BLaER1 (cell line): ENCODE measurements around the gene KIRREL2.
"Not testable (repeated sequence)": the region's sequence is repeated elsewhere in the genome, so short reads cannot be mapped to it uniquely, and the experiment has no call there.

Experiments used
- H3K27ac ChIP-seq: shearing (Covaris generic); formaldehyde crosslinking; 2 replicates; pipeline ENCODE4 v1.8.1; 2022
- H3K27me3 ChIP-seq: shearing (Covaris generic); formaldehyde crosslinking; 2 replicates; pipeline ENCODE4 v1.8.1; 2022
- H3K36me3 ChIP-seq: shearing (Covaris generic); formaldehyde crosslinking; 2 replicates; pipeline ENCODE4 v1.8.1; 2022
- H3K4me1 ChIP-seq: shearing (Covaris generic); formaldehyde crosslinking; 2 replicates; pipeline ENCODE4 v1.8.1; 2022
- H3K4me2 ChIP-seq: shearing (Covaris generic); formaldehyde crosslinking; 2 replicates; pipeline ENCODE4 v1.8.1; 2022
- H3K4me3 ChIP-seq: shearing (Covaris generic); formaldehyde crosslinking; 2 replicates; pipeline ENCODE4 v1.8.1; 2022
- H3K9ac ChIP-seq: shearing (Covaris generic); formaldehyde crosslinking; 2 replicates; pipeline ENCODE4 v1.8.1; 2022
- H3K9me3 ChIP-seq: shearing (Covaris generic); formaldehyde crosslinking; 2 replicates; pipeline ENCODE4 v1.8.1; 2022
- H4K20me1 ChIP-seq: shearing (Covaris generic); formaldehyde crosslinking; 2 replicates; pipeline ENCODE4 v1.8.1; 2022
- Cebpa-rat ChIP-seq: shearing (Covaris generic); IDR thresholded peaks from 2 replicates; pipeline ENCODE4 v1.8.1; 2022

Gene KIRREL2

DNA sequence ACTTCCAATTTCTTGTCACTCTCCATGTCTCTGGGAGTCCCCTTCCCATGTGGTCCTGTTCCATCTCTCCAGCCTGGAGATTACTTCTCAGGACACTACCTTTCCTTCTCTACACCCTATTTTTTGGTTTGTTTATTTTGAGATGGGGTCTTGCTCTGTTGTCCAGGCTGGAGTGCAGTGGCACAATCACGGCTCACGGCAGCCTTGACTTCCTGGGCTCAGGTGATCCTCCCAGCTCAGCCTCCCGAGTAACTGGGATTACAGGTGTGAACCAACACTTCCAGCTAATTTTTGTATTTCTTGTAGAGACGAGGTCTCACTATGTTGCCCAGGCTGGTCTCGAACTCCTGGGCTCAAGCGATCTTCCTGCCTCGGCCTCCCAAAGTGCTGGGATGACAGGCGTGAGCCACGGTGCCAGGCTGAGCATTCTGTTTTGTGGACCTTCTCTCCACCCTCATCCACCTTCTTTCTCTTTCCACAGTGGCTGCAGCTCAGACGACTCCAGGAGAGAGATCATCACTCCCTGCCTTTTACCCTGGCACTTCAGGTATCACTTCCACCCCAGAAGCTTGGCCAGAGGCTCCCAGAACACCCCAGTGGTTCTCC lies 46.3 kb downstream of the KIRREL2 start:
- H3K4me2 ChIP-seq, result peak overlapping the region; percentile 96
- no peaks in the 10 kb centered on the region for H3K36me3 ChIP-seq
- peaks cover 77% of the 10 kb centered on the region for H3K4me1 ChIP-seq
- H3K4me3 ChIP-seq, result peak overlapping the region; percentile 57
- H3K9ac ChIP-seq, result peak overlapping the region; percentile 74
- H3K27me3 ChIP-seq, result no peaks in the 10 kb centered on the region
- no peaks in the 10 kb centered on the region for H4K20me1 ChIP-seq
- no peak for TF ChIP-seq Cebpa-rat
- no peaks in the 10 kb centered on the region for H3K9me3 ChIP-seq
- H3K27ac ChIP-seq, result peak overlapping the region; percentile 87

DNA sequence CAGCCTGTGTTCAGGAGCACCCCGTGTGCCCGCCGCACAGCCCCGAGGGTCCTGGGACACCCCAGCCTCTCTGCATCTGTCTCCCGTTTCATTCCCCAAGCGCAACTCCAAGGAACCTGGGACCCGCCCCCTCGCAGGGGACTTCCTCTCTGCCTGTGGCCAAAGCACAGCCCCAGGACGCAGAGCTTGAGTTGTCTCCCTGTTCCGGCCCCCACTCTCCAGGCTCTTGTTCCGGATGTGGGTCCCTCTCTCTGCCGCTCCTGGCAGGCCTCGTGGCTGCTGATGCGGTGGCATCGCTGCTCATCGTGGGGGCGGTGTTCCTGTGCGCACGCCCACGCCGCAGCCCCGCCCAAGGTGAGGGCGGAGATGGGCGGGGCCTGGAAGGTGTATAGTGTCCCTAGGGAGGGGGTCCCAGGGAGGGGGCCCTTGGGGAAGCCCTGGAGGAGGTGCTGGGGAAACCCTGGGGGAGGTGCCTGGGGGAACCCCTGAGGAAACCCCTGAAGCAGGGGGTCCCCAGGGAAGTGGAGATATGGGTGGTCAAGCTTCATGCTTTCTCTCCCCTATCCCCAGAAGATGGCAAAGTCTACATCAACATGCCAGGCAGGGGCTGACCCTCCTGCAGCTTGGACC lies 47.0 kb downstream of the KIRREL2 start:
- peak overlapping the region; percentile 87 for H3K27ac ChIP-seq
- H4K20me1 ChIP-seq, result no peaks in the 10 kb centered on the region
- H3K9ac ChIP-seq, result peak overlapping the region; percentile 74
- peak overlapping the region; percentile 57 for H3K4me3 ChIP-seq
- H3K4me1 ChIP-seq, result peaks cover 77% of the 10 kb centered on the region
- TF ChIP-seq Cebpa-rat, result no peak
- peak overlapping the region; percentile 96 for H3K4me2 ChIP-seq
- H3K9me3 ChIP-seq, result no peaks in the 10 kb centered on the region
- H3K36me3 ChIP-seq, result no peaks in the 10 kb centered on the region
- no peaks in the 10 kb centered on the region for H3K27me3 ChIP-seq

DNA sequence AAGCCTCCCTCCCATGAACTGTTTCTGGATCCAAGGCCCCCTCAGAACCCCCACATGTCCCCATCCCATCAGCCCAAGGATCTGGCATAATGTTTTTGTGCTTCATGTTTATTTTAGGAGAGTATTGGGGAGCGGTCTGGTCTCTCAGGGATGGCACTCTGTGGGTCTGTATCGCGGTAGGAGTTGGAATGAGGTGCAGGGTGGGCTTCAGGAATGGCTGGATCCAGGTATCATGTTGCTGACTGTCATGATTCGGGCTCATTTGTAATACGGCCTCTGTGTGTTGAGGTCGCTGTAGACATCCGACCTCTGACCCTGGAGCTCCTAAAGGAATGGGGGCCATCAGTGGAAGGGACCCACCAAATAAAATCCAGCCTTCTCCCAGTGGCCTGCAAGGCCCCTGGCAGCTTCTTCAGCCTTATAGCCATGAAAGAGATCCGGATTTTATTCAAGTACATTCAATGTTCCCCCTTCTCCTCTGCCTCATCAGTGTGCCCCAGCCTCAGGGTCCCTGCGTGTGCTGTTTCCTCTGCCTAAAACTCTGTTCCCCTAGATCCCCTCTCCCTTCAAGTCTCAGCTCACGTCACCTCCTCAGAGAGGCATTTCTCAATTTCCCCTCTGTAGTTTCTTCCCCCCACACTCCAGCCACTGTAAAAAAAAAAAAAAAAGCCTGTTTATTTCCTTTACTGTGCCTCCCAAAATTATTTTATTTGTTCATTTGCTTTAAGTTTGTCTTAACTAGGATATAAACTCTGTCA lies 47.8 kb downstream of the KIRREL2 start:
- no peak overlapping the region for H3K4me3 ChIP-seq
- H3K4me2 ChIP-seq, result peak overlapping the region; percentile 96
- H3K9me3 ChIP-seq, result no peaks in the 10 kb centered on the region
- no peaks in the 10 kb centered on the region for H3K36me3 ChIP-seq
- no peaks in the 10 kb centered on the region for H4K20me1 ChIP-seq
- H3K9ac ChIP-seq, result no peak overlapping the region
- H3K27ac ChIP-seq, result peak overlapping the region; percentile 8
- peaks cover 85% of the 10 kb centered on the region for H3K4me1 ChIP-seq
- TF ChIP-seq Cebpa-rat, result no peak
- no peaks in the 10 kb centered on the region for H3K27me3 ChIP-seq

DNA sequence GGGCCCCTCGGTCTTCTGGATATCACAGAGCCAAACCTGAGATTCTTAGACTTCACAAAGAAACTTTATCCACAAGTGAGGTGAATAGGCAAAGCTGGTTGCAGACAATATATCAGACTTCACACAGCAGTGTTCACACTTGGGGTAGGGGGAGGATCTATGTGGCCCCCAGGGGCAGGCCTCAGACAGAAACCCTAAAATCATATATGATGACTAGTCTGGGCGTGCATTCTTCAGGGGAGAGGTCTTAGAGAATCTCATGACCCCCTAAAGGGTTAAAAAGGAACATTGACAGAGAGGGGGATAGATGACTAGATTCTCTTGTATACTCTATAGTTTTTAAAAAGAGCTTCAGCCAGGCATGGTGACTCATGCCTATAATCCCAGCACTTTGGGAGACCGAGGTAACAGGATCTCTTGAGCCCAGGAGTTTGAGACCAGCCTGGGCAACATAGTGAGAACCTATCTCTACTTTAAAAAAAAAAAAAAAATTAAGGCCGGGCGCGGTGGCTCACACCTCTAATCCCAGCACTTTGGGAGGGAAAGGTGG lies 48.5 kb downstream of the KIRREL2 start:
- TF ChIP-seq Cebpa-rat, result no peak
- Histone ChIP-seq H3K27me3 (no peaks in the 10 kb centered on the region), H3K27ac (peak overlapping the region; percentile 8; the same call in 1 of the 2 replicates), H4K20me1 (no peaks in the 10 kb centered on the region), H3K9me3 (no peaks in the 10 kb centered on the region), H3K4me1 (peaks cover 92% of the 10 kb centered on the region), H3K4me2 (peak overlapping the region; percentile 96; the same call in 1 of the 2 replicates), H3K4me3 (no peak overlapping the region), H3K9ac (no peak overlapping the region), H3K36me3 (no peaks in the 10 kb centered on the region)

DNA sequence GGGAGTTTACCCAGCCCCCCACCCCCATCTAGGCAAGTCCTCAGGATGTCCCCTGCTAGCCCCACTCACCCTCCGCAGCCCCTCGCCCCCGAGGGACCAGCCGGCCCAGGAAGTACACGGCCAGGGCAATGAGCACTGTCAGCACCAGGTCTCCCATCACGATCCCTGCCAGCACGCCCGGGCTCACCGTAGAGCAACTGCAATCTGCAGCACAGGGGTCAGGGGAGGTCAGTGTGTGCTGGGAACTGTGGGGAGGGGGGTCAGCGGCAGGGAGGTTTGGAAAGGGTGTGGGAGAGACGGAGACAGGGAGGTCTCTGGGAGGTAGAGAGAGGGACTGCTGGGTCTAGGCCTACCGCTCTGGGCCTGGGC lies 50.6 kb downstream of the KIRREL2 start:
- no peak overlapping the region for H3K4me3 ChIP-seq
- H3K9me3 ChIP-seq, result no peaks in the 10 kb centered on the region
- H3K9ac ChIP-seq, result no peak overlapping the region
- peak overlapping the region; percentile 98 for H3K27ac ChIP-seq
- peak overlapping the region; percentile 98 for H3K4me2 ChIP-seq
- peaks cover 92% of the 10 kb centered on the region for H3K4me1 ChIP-seq
- H3K36me3 ChIP-seq, result no peaks in the 10 kb centered on the region
- H3K27me3 ChIP-seq, result no peaks in the 10 kb centered on the region
- no peak for TF ChIP-seq Cebpa-rat
- H4K20me1 ChIP-seq, result no peaks in the 10 kb centered on the region

DNA sequence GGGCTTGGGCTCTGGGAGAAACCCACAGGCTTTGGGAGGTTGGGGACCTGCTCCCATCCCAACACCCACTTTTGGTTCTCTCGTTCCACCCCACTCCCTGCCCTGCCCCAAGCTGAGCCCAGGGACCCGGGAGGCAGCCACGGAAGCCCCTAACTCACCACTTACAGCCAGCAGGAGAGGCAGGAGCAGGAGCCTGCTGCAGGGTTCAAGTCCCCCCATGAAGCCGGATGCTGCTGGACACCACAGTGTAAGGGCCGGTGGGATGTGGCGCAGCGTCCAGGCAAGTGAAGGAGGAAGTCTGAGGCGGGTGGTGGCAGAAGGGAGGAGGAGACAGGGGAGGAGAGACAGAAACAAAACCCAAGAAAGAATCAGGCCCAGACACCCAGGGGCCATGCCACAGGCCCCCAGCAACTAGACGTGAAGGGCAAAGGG lies 51.3 kb downstream of the KIRREL2 start, which contains the start of gene TYROBP:
Gene TYROBP (minus strand): TSS at position 286 of the 432 bp plus-strand sequence. CDS start 67 bp downstream, at position 219.
- Histone ChIP-seq H3K27ac (peak within 1 kb of the TSS; percentile 98), H3K4me3 (0 out of 2 replicates have a peak within 1 kb of the TSS, but pooled peaks have one; percentile 3), H3K4me1 (peaks cover 85% of the 10 kb centered on the region), H3K9me3 (no peaks in the 10 kb centered on the region), H3K9ac (peak within 1 kb of the TSS; percentile 58; the same call in 1 of the 2 replicates), H4K20me1 (no peaks in the 10 kb centered on the region), H3K4me2 (peak within 1 kb of the TSS; percentile 98), H3K36me3 (no peaks in the 10 kb centered on the region), H3K27me3 (no peaks in the 10 kb centered on the region)
- no peak for TF ChIP-seq Cebpa-rat

DNA sequence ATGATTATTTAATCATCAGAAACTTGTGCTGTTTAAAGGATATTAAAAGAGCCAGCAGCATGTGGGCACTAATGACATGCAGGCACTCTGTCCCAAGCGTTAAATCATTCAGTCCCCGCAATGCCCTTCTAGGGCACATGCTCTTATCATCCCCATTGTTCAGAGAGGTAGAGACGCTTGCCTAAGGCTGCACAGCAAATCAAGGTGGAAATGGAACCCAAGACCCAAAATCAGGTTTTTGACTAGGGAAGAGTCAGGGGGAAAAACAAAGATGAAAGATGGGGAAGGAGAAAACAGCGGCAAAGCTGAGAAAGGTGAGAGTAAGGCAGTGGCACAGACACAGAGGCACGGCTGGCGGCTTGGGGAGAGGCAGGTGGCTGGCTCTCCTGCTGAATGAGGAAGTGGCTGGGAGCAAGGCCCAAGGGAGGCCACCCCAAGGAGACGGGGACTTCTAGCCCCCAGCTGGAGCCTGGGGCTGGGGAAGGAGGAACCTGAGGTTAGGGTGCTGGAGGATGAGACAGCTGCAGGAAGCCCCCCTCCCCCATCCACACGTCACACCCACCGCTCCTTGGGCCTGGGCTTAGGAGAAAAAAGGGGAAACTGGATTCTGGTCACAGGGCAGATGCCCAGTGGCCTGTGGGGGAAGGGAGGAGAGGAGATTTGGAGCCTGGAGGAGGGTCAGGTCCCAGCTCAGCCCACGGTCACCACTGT lies 52.4 kb downstream of the KIRREL2 start:
- Histone ChIP-seq H3K27me3 (no peaks in the 10 kb centered on the region), H3K27ac (peak overlapping the region; percentile 98), H3K36me3 (no peaks in the 10 kb centered on the region), H3K4me2 (peak overlapping the region; percentile 98), H3K4me3 (peak overlapping the region; percentile 50), H3K9ac (peak overlapping the region; percentile 85), H4K20me1 (no peaks in the 10 kb centered on the region), H3K9me3 (no peaks in the 10 kb centered on the region), H3K4me1 (peaks cover 74% of the 10 kb centered on the region)
- no peak for TF ChIP-seq Cebpa-rat

DNA sequence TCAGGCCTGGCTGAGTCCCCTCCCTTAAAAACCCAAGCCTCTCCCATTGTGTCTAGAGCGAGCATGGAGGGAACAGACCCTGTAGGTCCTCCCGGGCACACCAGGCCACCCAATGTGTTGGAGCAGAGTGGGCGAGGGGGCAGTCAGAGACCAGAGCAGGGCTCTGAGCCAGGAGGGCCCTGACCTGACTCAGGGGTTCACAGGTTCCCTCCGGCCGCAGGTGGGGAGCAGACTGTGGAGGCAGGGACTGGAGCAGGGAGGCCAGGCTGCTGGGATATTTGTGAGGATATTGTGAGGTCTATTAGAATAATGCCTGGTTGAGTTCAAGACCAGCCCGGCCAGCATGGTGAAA lies 52.9 kb downstream of the KIRREL2 start:
- Histone ChIP-seq H3K9ac (peak overlapping the region; percentile 85), H3K36me3 (no peaks in the 10 kb centered on the region), H3K4me2 (peak overlapping the region; percentile 98), H3K9me3 (no peaks in the 10 kb centered on the region), H3K4me1 (peaks cover 69% of the 10 kb centered on the region), H3K27ac (peak overlapping the region; percentile 98), H4K20me1 (no peaks in the 10 kb centered on the region), H3K27me3 (no peaks in the 10 kb centered on the region), H3K4me3 (peak overlapping the region; percentile 50)
- no peak for TF ChIP-seq Cebpa-rat

DNA sequence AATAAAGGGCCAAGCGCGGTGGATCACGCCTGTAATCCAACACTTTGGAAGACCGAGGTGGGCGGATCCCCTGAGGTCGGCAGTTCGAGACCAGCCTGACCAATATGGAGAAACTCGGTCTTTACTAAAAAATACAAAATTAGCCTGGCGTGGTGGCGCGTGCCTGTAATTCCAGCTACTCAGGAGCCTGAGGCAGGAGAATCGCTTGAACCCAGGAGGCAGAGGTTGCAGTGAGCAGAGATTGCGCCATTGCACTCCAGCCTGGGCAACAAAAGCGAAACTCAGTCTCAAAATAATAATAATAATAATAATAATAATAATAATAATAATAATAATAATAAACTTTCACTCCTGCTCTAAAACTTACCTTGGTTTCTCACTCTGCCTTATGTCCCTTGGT lies 53.6 kb downstream of the KIRREL2 start:
- not testable (repeated sequence) for H3K36me3 ChIP-seq, H4K20me1 ChIP-seq, H3K9me3 ChIP-seq, H3K27me3 ChIP-seq, H3K4me3 ChIP-seq
- Histone ChIP-seq H3K4me2 (peak overlapping the region; percentile 98), H3K9ac (peak overlapping the region; percentile 85; the same call in 1 of the 2 replicates), H3K4me1 (peaks cover 62% of the 10 kb centered on the region), H3K27ac (peak overlapping the region; percentile 98)
